Gastroesophageal sphincter (tissue), 4 donors: ENCODE results near the gene GRIP1. TPM values are rescaled to one million over a fixed set of nuclear protein-coding genes. Genes with fewer than 3 reads are reported as not detected.
A peak's percentile ranks its signal among the peaks of the same experiment; 100 is the strongest.

Experiments
- ATAC-seq: fragments of 150-250 bp; one replicate; pipeline ENCODE4 v1.9.1; 2016; ENCODE audit warnings: mild to moderate bottlenecking, moderate library complexity
- H3K27ac ChIP-seq, 4 donors: fragments of 200-600 bp; sonication (generic) in 3 of 4; 1 replicate in 3 of 4; 2 replicates in 1 of 4; pipeline ENCODE4 v1.5.1; 2016 to 2019
- H3K27me3 ChIP-seq: fragments of 200-600 bp; sonication (generic); one replicate; pipeline ENCODE4 v1.5.1; 2019
- H3K36me3 ChIP-seq, 2 donors: fragments of 200-600 bp; sonication (generic); one replicate each; pipeline ENCODE4 v1.5.1; 2019; ENCODE audit warnings: control low read depth in 1 of 2
- H3K4me1 ChIP-seq, 3 donors: fragments of 200-600 bp; sonication (generic); 1 replicate in 2 of 3; 2 replicates in 1 of 3; pipeline ENCODE4 v1.5.1; 2016 to 2019; ENCODE audit warnings: control low read depth in 2 of 3
- H3K4me3 ChIP-seq, 2 donors: fragments of 200-600 bp; sonication (generic); one replicate each; pipeline ENCODE4 v1.5.1; 2019; ENCODE audit warnings: mild to moderate bottlenecking in 1 of 2, moderate library complexity in 1 of 2
- H3K9me3 ChIP-seq, 3 donors: fragments of 200-600 bp; sonication (generic); one replicate each; pipeline ENCODE4 v1.5.1; 2017 to 2019; ENCODE audit warnings: control low read depth in 2 of 3
- CTCF ChIP-seq, 4 experiments: fragments of 200-600 bp in 2 of 4; fragments of 450-650 bp in 2 of 4; sonication (generic) in 1 of 4; IDR thresholded peaks; one replicate each; pipeline ENCODE4 v1.5.1; 2017 to 2019; ENCODE audit warnings: antibody characterized with exemption in 4 of 4, mild to moderate bottlenecking in 2 of 4, moderate library complexity in 2 of 4
- EP300 ChIP-seq: sonication (generic); formaldehyde crosslinking; IDR thresholded peaks from one replicate; pipeline ENCODE4 v1.6.1; 2017; ENCODE audit warnings: antibody characterized with exemption, mild to moderate bottlenecking
- POLR2A ChIP-seq, 2 donors: fragments of 450-650 bp; IDR thresholded peaks; one replicate each; pipeline ENCODE4 v1.6.1; 2017; ENCODE audit warnings: antibody characterized with exemption in 2 of 2, mild to moderate bottlenecking in 2 of 2, moderate library complexity in 1 of 2
- POLR2AphosphoS5 ChIP-seq: sonication (generic); formaldehyde crosslinking; IDR thresholded peaks from one replicate; pipeline ENCODE4 v1.6.1; 2017; ENCODE audit warnings: antibody characterized with exemption
- WGBS, 2 donors: methylation state at CpG; one replicate each; pipeline ENCODE4 v1.1.5; 2018; ENCODE audit warnings: low coverage in 1 of 2; 5-methylcytosine and 5-hydroxymethylcytosine counted together
- total RNA-seq, 4 donors: library from RNA; depleted of rRNA; stranded (reverse); fragments of >200 nt; gene quantifications; one replicate each; pipeline ENCODE4 v1.1.0, GENCODE V29; 2016

The GRIP1 gene
- total RNA-seq, 4 donors from 2014 or later = 6.8 to 17.8 (median 11.6) TPM

GRCh38 chr12:66398931-66399910 is 279.7 kb downstream of the GRIP1 start:
- H3K27ac ChIP-seq = peak overlapping the region in 1 of 4 donors; percentile 26
- no peaks in the 10 kb centered on the region for H3K36me3 ChIP-seq
- 26 to 39% methylated on average over 8 to 9 of the region's 10 CpGs for WGBS, 2 donors
- H3K27me3 ChIP-seq = no peaks in the 10 kb centered on the region
- H3K4me3 ChIP-seq = no peak overlapping the region
- TF ChIP-seq POLR2A (IDR thresholded peaks at IDR 0.05) (no peak), EP300 (no peak), CTCF (IDR thresholded peaks at IDR 0.05) (no peak), POLR2AphosphoS5 (no peak)
- ATAC-seq = no peak
- peaks cover 4 to 18% (median 7%) of the 10 kb centered on the region in 3 donors for H3K4me1 ChIP-seq
- H3K9me3 ChIP-seq = no peaks in the 10 kb centered on the region

GRCh38 chr12:66397574-66398290 is 281.1 kb downstream of the GRIP1 start:
- Histone ChIP-seq H3K4me3 (no peak overlapping the region), H3K4me1 (peaks cover 4 to 18% (median 7%) of the 10 kb centered on the region in 3 donors), H3K9me3 (no peaks in the 10 kb centered on the region), H3K36me3 (peaks cover 0 to 7% of the 10 kb centered on the region in 2 donors), H3K27ac (no peak overlapping the region), H3K27me3 (no peaks in the 10 kb centered on the region)
- ATAC-seq = no peak
- TF ChIP-seq CTCF (IDR thresholded peaks at IDR 0.05) = no peak
- TF ChIP-seq POLR2A (IDR thresholded peaks at IDR 0.05) = no peak
- TF ChIP-seq POLR2AphosphoS5 = no peak
- no peak for TF ChIP-seq EP300
- 86 to 97% methylated on average over 4 to 5 of the region's 5 CpGs for WGBS, 2 donors

- TF ChIP-seq CTCF (IDR thresholded peaks at IDR 0.05) (no peak), EP300 (no peak), POLR2AphosphoS5 (no peak), POLR2A (IDR thresholded peaks at IDR 0.05) (no peak)
- 63 to 87% methylated on average over 3 to 5 of the region's 5 CpGs for WGBS, 2 donors
- Histone ChIP-seq H3K4me3 (no peak overlapping the region), H3K27ac (no peak overlapping the region), H3K9me3 (no peaks in the 10 kb centered on the region), H3K27me3 (no peaks in the 10 kb centered on the region), H3K36me3 (peaks cover 0 to 23% of the 10 kb centered on the region in 2 donors), H3K4me1 (peaks cover 0 to 2% (median 0%) of the 10 kb centered on the region in 3 donors)
- no peak for ATAC-seq
These were observed 285.0 kb downstream of the GRIP1 start for GRCh38 chr12:66393890-66394289.

GRCh38 chr12:66392266-66392915 is 286.5 kb downstream of the GRIP1 start:
- no peak overlapping the region for H3K27ac ChIP-seq

More at GRCh38 chr12:66392266-66392915, 286.5 kb downstream of the GRIP1 start:
- Histone ChIP-seq H3K9me3 (no peaks in the 10 kb centered on the region), H3K4me3 (no peak overlapping the region), H3K4me1 (no peaks in the 10 kb centered on the region), H3K36me3 (peaks cover 0 to 23% of the 10 kb centered on the region in 2 donors), H3K27me3 (no peaks in the 10 kb centered on the region)
- no peak for TF ChIP-seq POLR2AphosphoS5
- no peak for TF ChIP-seq EP300
- TF ChIP-seq CTCF (IDR thresholded peaks at IDR 0.05) = no peak
- no peak for TF ChIP-seq POLR2A (IDR thresholded peaks at IDR 0.05)
- 94 to 95% methylated on average over 6 of the region's 6 CpGs for WGBS, 2 donors
- no peak for ATAC-seq
